ENCODE results near the gene SDE2.
A peak's percentile ranks its signal among the peaks of the same experiment; 100 is the strongest.
"Not testable (repeated sequence)": the region's sequence is repeated elsewhere in the genome, so short reads cannot be mapped to it uniquely, and the experiment has no call there.

Gene SDE2

GRCh38 chr1:225940385-225941151 lies 58.6 kb downstream of the SDE2 start:
- DNase-seq: no peak

GRCh38 chr1:225939939-225940310 lies 59.2 kb downstream of the SDE2 start:
- not testable (repeated sequence) for DNase-seq

- DNase-seq: not testable (repeated sequence)
Measured at GRCh38 chr1:225939097-225939938, 59.8 kb downstream of the SDE2 start.

- peak; percentile 44 for DNase-seq
Measured at GRCh38 chr1:225937048-225937968, 61.8 kb downstream of the SDE2 start.

DNA sequence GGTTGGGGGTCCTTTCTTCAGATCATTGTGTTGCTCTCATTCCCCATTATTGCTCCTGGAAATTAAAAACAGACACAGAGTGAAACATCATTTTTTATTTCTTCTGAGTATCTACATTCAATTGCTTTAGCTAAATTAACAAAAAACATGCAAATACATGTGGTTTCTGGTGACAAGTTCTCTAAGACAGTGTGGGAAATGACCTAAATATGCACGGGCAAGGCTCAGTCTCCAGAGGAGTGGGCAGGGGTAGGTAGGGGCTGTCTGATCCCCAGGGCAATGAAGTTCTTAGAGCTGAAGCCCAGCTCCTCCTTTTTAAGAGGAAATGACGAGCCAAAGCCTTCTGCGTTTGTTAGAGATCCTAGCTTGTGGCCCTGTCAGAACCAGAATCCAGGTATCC lies 62.6 kb downstream of the SDE2 start:
- DNase-seq: no peak

GRCh38 chr1:225936086-225936485 lies 63.1 kb downstream of the SDE2 start:
- DNase-seq: not testable (repeated sequence)

GRCh38 chr1:225934711-225935110 lies 64.4 kb downstream of the SDE2 start:
- no peak for DNase-seq

- no peak for DNase-seq
Measured at GRCh38 chr1:225933072-225933471, 66.1 kb downstream of the SDE2 start.

Measured in DMS153 (cell line).